ENCODE measurements around the gene ENOPH1. TPM values are rescaled to one million over a fixed set of nuclear protein-coding genes. Genes with fewer than 3 reads are reported as not detected.
"Not testable (repeated sequence)": the region's sequence is repeated elsewhere in the genome, so short reads cannot be mapped to it uniquely, and the experiment has no call there.

Gene ENOPH1
- total and polyA plus RNA-seq, 2 of the 4 experiments (the other 2 are of a cell fraction) = 18.0 to 36.0 TPM

GRCh38 chr4:82386312-82386711, 44.1 kb upstream of the ENOPH1 start:
- POLR2A ChIA-PET (ENCODE audit: unreplicated experiment); H3K14ac ChIP-seq (replicated peaks; ENCODE audit: low read depth, low read length); H3K9me3 ChIP-seq (ENCODE audit: control insufficient read depth, insufficient read depth, low read length); dilution Hi-C loops (cut with HindIII; ENCODE audit: low sequenced_read_pairs, unreplicated experiment); BruUV-seq (replicated peaks); H3K27me3 ChIP-seq (ENCODE audit: control insufficient read depth, insufficient read depth, low read length); H3K79me1 ChIP-seq (ENCODE audit: low read depth in 1 of 2, low read length in 2 of 2); CTCF ChIA-PET; H2BK5ac ChIP-seq (ENCODE audit: low read depth, low read length, poor library complexity, severe bottlenecking); H4K20me1 ChIP-seq (ENCODE audit: insufficient read depth, low read length); H3K9ac ChIP-seq (ENCODE audit: low read depth, low read length); H3K27ac ChIP-seq (ENCODE audit: insufficient read depth, low read length); H3K23ac ChIP-seq (ENCODE audit: low read depth, low read length); H2AK9ac ChIP-seq (replicated peaks; ENCODE audit: low read depth, low read length, poor library complexity); H3K4me1 ChIP-seq (ENCODE audit: control insufficient read depth, insufficient read depth, low read length); intact Hi-C loops (cut with micrococcal nuclease); H3K18ac ChIP-seq (ENCODE audit: low read depth, low read length); H2BK120ac ChIP-seq (ENCODE audit: low read depth, low read length); H4K8ac ChIP-seq (ENCODE audit: low read depth in 2 of 2, low read length in 2 of 2); H3K36me3 ChIP-seq (ENCODE audit: control insufficient read depth, insufficient read depth, low read length); H3K4me3 ChIP-seq (ENCODE audit: insufficient read depth, low read depth, low read length); H2AFZ ChIP-seq (replicated peaks; ENCODE audit: low read length, poor library complexity); H2BK20ac ChIP-seq (ENCODE audit: low read depth, low read length); H3K4ac ChIP-seq (ENCODE audit: low read depth, low read length); H2AK5ac ChIP-seq (ENCODE audit: low read depth, low read length); H3K9me1 ChIP-seq (ENCODE audit: insufficient read depth, low read length); H3K56ac ChIP-seq (ENCODE audit: extremely low read depth, insufficient read depth, low read length); H4K91ac ChIP-seq (ENCODE audit: insufficient read depth, low read depth, low read length); H2BK15ac ChIP-seq (ENCODE audit: low read depth, low read length); H4K5ac ChIP-seq (ENCODE audit: low read depth, low read length); ATAC-seq (ENCODE audit: low read depth); H3K4me2 ChIP-seq (ENCODE audit: low read depth, low read length); in situ Hi-C loops (cut with MboI; ENCODE audit: low sequenced_read_pairs); DNase-seq: not testable (repeated sequence)
- no CpG with 5 or more reads among the region's 8 CpGs for WGBS, 2 experiments (ENCODE audit: extremely low coverage in 2 of 2, insufficient read length in 1 of 2)
